ENCODE data around the gene PDLIM4. TPM values are rescaled to one million over a fixed set of nuclear protein-coding genes. Genes with fewer than 3 reads are reported as not detected.

The PDLIM4 gene
- total RNA-seq, 1 donor from 2014 or later: 56.6 TPM

DNA sequence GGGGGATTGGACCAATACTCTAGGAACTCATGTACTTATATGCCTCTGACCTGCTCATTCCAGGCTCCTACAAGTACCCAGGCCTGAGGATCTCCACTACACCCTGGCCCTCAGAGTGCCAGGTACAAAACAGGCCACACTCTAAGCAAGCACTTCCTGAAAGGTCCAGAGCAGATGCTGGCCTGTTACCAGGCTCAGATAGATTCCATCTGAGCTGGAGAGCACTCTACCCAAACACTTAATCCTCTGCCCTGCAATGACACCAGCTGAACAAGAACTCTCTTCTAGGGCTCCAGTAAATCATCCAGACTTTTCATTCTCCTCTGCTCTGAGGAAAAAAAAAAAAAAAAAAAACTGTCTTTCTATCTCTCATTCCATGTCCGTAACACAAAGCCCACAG lies 32.8 kb upstream of the PDLIM4 start:
- H3K27ac ChIP-seq (ENCODE audit: low read depth, low read length): peak overlapping the region; percentile 66
- peaks cover 66% of the 10 kb centered on the region for H4K20me1 ChIP-seq (ENCODE audit: insufficient read depth, low read length)
- H3K4me3 ChIP-seq (ENCODE audit: insufficient read depth, low read depth, low read length): peak overlapping the region; percentile 29
- peak overlapping the region; percentile 99 for H3K4me2 ChIP-seq (ENCODE audit: low read length)
- H3K36me3 ChIP-seq (ENCODE audit: insufficient read depth, low read length): no peaks in the 10 kb centered on the region
- H3K9me3 Mint-ChIP-seq (ENCODE audit: unreplicated experiment): no peaks in the 10 kb centered on the region
- H3K27ac Mint-ChIP-seq (ENCODE audit: unreplicated experiment): peak overlapping the region; percentile 86
- H3K27me3 ChIP-seq (ENCODE audit: insufficient read depth, low read length): no peaks in the 10 kb centered on the region
- H3K4me3 Mint-ChIP-seq (ENCODE audit: unreplicated experiment): peak overlapping the region; percentile 88
- FAIRE-seq (no peak), DNase-seq (ENCODE audit: low read depth) (peak; percentile 28)
- H3K9me3 ChIP-seq (ENCODE audit: insufficient read depth, low read depth, low read length): no peaks in the 10 kb centered on the region
- H3K36me3 Mint-ChIP-seq (ENCODE audit: low read depth, unreplicated experiment): peaks cover 13% of the 10 kb centered on the region
- peak overlapping the region; percentile 50 for H3K9ac ChIP-seq (ENCODE audit: low read length)
- no peak overlapping the region for H2AFZ ChIP-seq (ENCODE audit: low read depth, low read length)
- H3K27me3 Mint-ChIP-seq (ENCODE audit: low read depth, unreplicated experiment): peaks cover 9% of the 10 kb centered on the region
- no peak for TF ChIP-seq EZH2 (IDR thresholded peaks at IDR 0.05; ENCODE audit: insufficient read depth, low read length)
- TF ChIP-seq, protein P1, sequence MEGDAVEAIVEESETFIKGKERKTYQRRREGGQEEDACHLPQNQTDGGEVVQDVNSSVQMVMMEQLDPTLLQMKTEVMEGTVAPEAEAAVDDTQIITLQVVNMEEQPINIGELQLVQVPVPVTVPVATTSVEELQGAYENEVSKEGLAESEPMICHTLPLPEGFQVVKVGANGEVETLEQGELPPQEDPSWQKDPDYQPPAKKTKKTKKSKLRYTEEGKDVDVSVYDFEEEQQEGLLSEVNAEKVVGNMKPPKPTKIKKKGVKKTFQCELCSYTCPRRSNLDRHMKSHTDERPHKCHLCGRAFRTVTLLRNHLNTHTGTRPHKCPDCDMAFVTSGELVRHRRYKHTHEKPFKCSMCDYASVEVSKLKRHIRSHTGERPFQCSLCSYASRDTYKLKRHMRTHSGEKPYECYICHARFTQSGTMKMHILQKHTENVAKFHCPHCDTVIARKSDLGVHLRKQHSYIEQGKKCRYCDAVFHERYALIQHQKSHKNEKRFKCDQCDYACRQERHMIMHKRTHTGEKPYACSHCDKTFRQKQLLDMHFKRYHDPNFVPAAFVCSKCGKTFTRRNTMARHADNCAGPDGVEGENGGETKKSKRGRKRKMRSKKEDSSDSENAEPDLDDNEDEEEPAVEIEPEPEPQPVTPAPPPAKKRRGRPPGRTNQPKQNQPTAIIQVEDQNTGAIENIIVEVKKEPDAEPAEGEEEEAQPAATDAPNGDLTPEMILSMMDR (IDR thresholded peaks at IDR 0.05; ENCODE audit: insufficient read depth, low read depth, low read length): no peak
- peaks cover 41% of the 10 kb centered on the region for H3K4me1 ChIP-seq (ENCODE audit: insufficient read depth, low read length)
- peaks cover 73% of the 10 kb centered on the region for H3K79me2 ChIP-seq (ENCODE audit: insufficient read depth, low read length)
- peaks cover 40% of the 10 kb centered on the region for H3K4me1 Mint-ChIP-seq (ENCODE audit: low read depth, unreplicated experiment)

DNA sequence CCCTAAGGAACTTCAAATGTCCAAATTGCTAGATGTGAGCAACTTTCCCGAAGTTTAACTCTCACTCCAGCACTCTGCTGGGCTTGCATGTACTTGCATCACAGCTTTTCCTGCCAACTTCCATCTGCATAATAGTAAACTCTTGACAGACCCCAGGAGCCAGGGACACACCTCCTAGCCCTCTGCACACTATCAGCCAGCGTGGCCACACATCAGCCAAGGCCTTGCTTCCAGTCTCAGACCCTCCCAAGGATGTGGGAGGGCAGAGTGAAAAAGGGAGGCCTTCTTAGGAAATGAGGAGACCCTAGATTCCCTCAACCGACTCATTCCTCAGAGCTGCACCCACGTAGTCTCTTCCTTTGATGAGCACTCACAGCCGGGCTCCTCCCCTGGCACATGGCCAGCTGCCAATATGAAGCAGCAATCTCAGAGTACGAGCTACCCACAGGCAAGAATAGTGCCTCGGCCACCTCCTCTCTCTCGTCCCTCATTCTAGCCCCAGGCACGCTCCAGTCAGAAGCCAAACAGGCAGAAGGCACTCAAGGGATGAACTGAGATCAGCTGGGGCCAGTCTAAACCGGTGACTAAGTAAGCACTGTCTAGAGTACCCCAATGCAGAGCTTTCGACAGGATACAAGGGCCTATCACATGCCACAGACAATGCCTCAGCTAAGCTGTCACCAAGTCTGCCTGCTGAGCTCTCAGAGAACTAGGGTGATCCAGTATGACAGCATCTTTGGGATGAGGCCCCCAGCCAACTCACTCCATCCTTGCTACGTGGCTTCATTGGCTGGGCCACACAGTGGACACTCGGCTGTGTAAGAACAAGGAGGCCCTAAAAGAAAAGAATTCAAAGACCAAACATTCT lies 32.1 kb upstream of the PDLIM4 start:
- H3K27ac ChIP-seq (ENCODE audit: low read depth, low read length): peak overlapping the region; percentile 66
- H3K4me1 ChIP-seq (ENCODE audit: insufficient read depth, low read length): peaks cover 41% of the 10 kb centered on the region
- peaks cover 59% of the 10 kb centered on the region for H4K20me1 ChIP-seq (ENCODE audit: insufficient read depth, low read length)
- H3K4me1 Mint-ChIP-seq (ENCODE audit: low read depth, unreplicated experiment): peaks cover 38% of the 10 kb centered on the region
- TF ChIP-seq, protein P1 (IDR thresholded peaks at IDR 0.05; ENCODE audit: insufficient read depth, low read depth, low read length): no peak
- no peak for TF ChIP-seq EZH2 (IDR thresholded peaks at IDR 0.05; ENCODE audit: insufficient read depth, low read length)
- H3K36me3 ChIP-seq (ENCODE audit: insufficient read depth, low read length): no peaks in the 10 kb centered on the region
- H3K9ac ChIP-seq (ENCODE audit: low read length): peak overlapping the region; percentile 50
- H2AFZ ChIP-seq (ENCODE audit: low read depth, low read length): peak overlapping the region; percentile 12
- DNase-seq (ENCODE audit: low read depth) (peak; percentile 73), FAIRE-seq (peak; percentile 73)
- no peaks in the 10 kb centered on the region for H3K9me3 ChIP-seq (ENCODE audit: insufficient read depth, low read depth, low read length)
- peaks cover 3% of the 10 kb centered on the region for H3K9me3 Mint-ChIP-seq (ENCODE audit: unreplicated experiment)
- H3K27me3 ChIP-seq (ENCODE audit: insufficient read depth, low read length): no peaks in the 10 kb centered on the region
- H3K36me3 Mint-ChIP-seq (ENCODE audit: low read depth, unreplicated experiment): peaks cover 6% of the 10 kb centered on the region
- peak overlapping the region; percentile 86 for H3K27ac Mint-ChIP-seq (ENCODE audit: unreplicated experiment)
- peaks cover 66% of the 10 kb centered on the region for H3K79me2 ChIP-seq (ENCODE audit: insufficient read depth, low read length)
- peak overlapping the region; percentile 29 for H3K4me3 ChIP-seq (ENCODE audit: insufficient read depth, low read depth, low read length)
- H3K4me2 ChIP-seq (ENCODE audit: low read length): peak overlapping the region; percentile 99
- H3K27me3 Mint-ChIP-seq (ENCODE audit: low read depth, unreplicated experiment): peaks cover 14% of the 10 kb centered on the region
- H3K4me3 Mint-ChIP-seq (ENCODE audit: unreplicated experiment): peak overlapping the region; percentile 88

Measured in astrocyte (in vitro differentiated cells and primary cell).